Measurements from ENCODE around the gene COL4A1. TPM values are rescaled to one million over a fixed set of nuclear protein-coding genes. Genes with fewer than 3 reads are reported as not detected.

COL4A1 gene
- total RNA-seq, 1 donor from 2014 or later = 2,489 TPM

- DNase-seq (ENCODE audit: low read depth) = no peak
- Histone ChIP-seq H2AFZ (ENCODE audit: low read depth, low read length) (no peak overlapping the region), H3K27ac (ENCODE audit: low read depth, low read length) (no peak overlapping the region), H3K9me3 (ENCODE audit: insufficient read depth, low read depth, low read length) (no peaks in the 10 kb centered on the region), H3K4me1 (ENCODE audit: insufficient read depth, low read length) (no peaks in the 10 kb centered on the region), H3K9ac (ENCODE audit: low read length) (no peak overlapping the region), H4K20me1 (ENCODE audit: insufficient read depth, low read length) (peaks cover 77% of the 10 kb centered on the region), H3K36me3 (ENCODE audit: insufficient read depth, low read length) (peaks cover 74% of the 10 kb centered on the region), H3K27me3 (ENCODE audit: insufficient read depth, low read length) (no peaks in the 10 kb centered on the region), H3K79me2 (ENCODE audit: insufficient read depth, low read length) (no peaks in the 10 kb centered on the region), H3K4me3 (ENCODE audit: insufficient read depth, low read depth, low read length) (no peak overlapping the region), H3K4me2 (ENCODE audit: low read length) (no peak overlapping the region)
- H3K4me3 Mint-ChIP-seq (ENCODE audit: unreplicated experiment) = no peak overlapping the region
- no peaks in the 10 kb centered on the region for H3K27me3 Mint-ChIP-seq (ENCODE audit: low read depth, unreplicated experiment)
- peak overlapping the region; percentile 80 for H3K27ac Mint-ChIP-seq (ENCODE audit: unreplicated experiment)
- H3K9me3 Mint-ChIP-seq (ENCODE audit: unreplicated experiment) = no peaks in the 10 kb centered on the region
- H3K36me3 Mint-ChIP-seq (ENCODE audit: low read depth, unreplicated experiment) = peaks cover 59% of the 10 kb centered on the region
- H3K4me1 Mint-ChIP-seq (ENCODE audit: low read depth, unreplicated experiment) = peaks cover 20% of the 10 kb centered on the region
- no peak for FAIRE-seq
- TF ChIP-seq EZH2 (IDR thresholded peaks at IDR 0.05; ENCODE audit: insufficient read depth, low read length) (no peak), CTCF (IDR thresholded peaks at IDR 0.05; ENCODE audit: insufficient read depth, low read depth, low read length) (no peak)
Observed at GRCh38 chr13:110195547-110196485, 111.1 kb downstream of the COL4A1 start.

- H3K9ac ChIP-seq (ENCODE audit: low read length) = no peak overlapping the region
- no peak overlapping the region for H2AFZ ChIP-seq (ENCODE audit: low read depth, low read length)
- H3K4me1 ChIP-seq (ENCODE audit: insufficient read depth, low read length) = no peaks in the 10 kb centered on the region
- H3K9me3 Mint-ChIP-seq (ENCODE audit: unreplicated experiment) = no peaks in the 10 kb centered on the region
- no peak overlapping the region for H3K4me2 ChIP-seq (ENCODE audit: low read length)
- H3K36me3 Mint-ChIP-seq (ENCODE audit: low read depth, unreplicated experiment) = peaks cover 64% of the 10 kb centered on the region
- FAIRE-seq (no peak), DNase-seq (ENCODE audit: low read depth) (no peak)
- no peaks in the 10 kb centered on the region for H3K9me3 ChIP-seq (ENCODE audit: insufficient read depth, low read depth, low read length)
- H3K79me2 ChIP-seq (ENCODE audit: insufficient read depth, low read length) = no peaks in the 10 kb centered on the region
- no peaks in the 10 kb centered on the region for H3K27me3 ChIP-seq (ENCODE audit: insufficient read depth, low read length)
- TF ChIP-seq CTCF (IDR thresholded peaks at IDR 0.05; ENCODE audit: insufficient read depth, low read depth, low read length) (no peak), EZH2 (IDR thresholded peaks at IDR 0.05; ENCODE audit: insufficient read depth, low read length) (no peak)
- no peak overlapping the region for H3K4me3 Mint-ChIP-seq (ENCODE audit: unreplicated experiment)
- peaks cover 75% of the 10 kb centered on the region for H4K20me1 ChIP-seq (ENCODE audit: insufficient read depth, low read length)
- peaks cover 78% of the 10 kb centered on the region for H3K36me3 ChIP-seq (ENCODE audit: insufficient read depth, low read length)
- H3K27ac Mint-ChIP-seq (ENCODE audit: unreplicated experiment) = no peak overlapping the region
- H3K4me1 Mint-ChIP-seq (ENCODE audit: low read depth, unreplicated experiment) = peaks cover 20% of the 10 kb centered on the region
- H3K27ac ChIP-seq (ENCODE audit: low read depth, low read length) = no peak overlapping the region
- no peak overlapping the region for H3K4me3 ChIP-seq (ENCODE audit: insufficient read depth, low read depth, low read length)
- H3K27me3 Mint-ChIP-seq (ENCODE audit: low read depth, unreplicated experiment) = no peaks in the 10 kb centered on the region
Observed at GRCh38 chr13:110194451-110194850, 112.5 kb downstream of the COL4A1 start.

- no peak overlapping the region for H3K27ac ChIP-seq (ENCODE audit: low read depth, low read length)
- H3K36me3 ChIP-seq (ENCODE audit: insufficient read depth, low read length) = peaks cover 82% of the 10 kb centered on the region
- no peak overlapping the region for H3K27ac Mint-ChIP-seq (ENCODE audit: unreplicated experiment)
Observed at GRCh38 chr13:110193491-110193890, 113.5 kb downstream of the COL4A1 start.

More at GRCh38 chr13:110193491-110193890, 113.5 kb downstream of the COL4A1 start:
- no peak for DNase-seq (ENCODE audit: low read depth)
- Histone ChIP-seq H3K27me3 (ENCODE audit: insufficient read depth, low read length) (no peaks in the 10 kb centered on the region), H3K4me3 (ENCODE audit: insufficient read depth, low read depth, low read length) (no peak overlapping the region), H3K4me2 (ENCODE audit: low read length) (no peak overlapping the region), H4K20me1 (ENCODE audit: insufficient read depth, low read length) (peaks cover 75% of the 10 kb centered on the region), H3K79me2 (ENCODE audit: insufficient read depth, low read length) (no peaks in the 10 kb centered on the region), H2AFZ (ENCODE audit: low read depth, low read length) (no peak overlapping the region), H3K9ac (ENCODE audit: low read length) (no peak overlapping the region), H3K9me3 (ENCODE audit: insufficient read depth, low read depth, low read length) (no peaks in the 10 kb centered on the region), H3K4me1 (ENCODE audit: insufficient read depth, low read length) (peaks cover 2% of the 10 kb centered on the region)
- H3K27me3 Mint-ChIP-seq (ENCODE audit: low read depth, unreplicated experiment) = no peaks in the 10 kb centered on the region
- no peak overlapping the region for H3K4me3 Mint-ChIP-seq (ENCODE audit: unreplicated experiment)
- H3K9me3 Mint-ChIP-seq (ENCODE audit: unreplicated experiment) = no peaks in the 10 kb centered on the region
- peaks cover 20% of the 10 kb centered on the region for H3K4me1 Mint-ChIP-seq (ENCODE audit: low read depth, unreplicated experiment)
- peaks cover 61% of the 10 kb centered on the region for H3K36me3 Mint-ChIP-seq (ENCODE audit: low read depth, unreplicated experiment)
- no peak for TF ChIP-seq CTCF (IDR thresholded peaks at IDR 0.05; ENCODE audit: insufficient read depth, low read depth, low read length)
- no peak for TF ChIP-seq EZH2 (IDR thresholded peaks at IDR 0.05; ENCODE audit: insufficient read depth, low read length)
- FAIRE-seq = no peak
